ENCODE results near the gene C19orf33.
"Not testable (repeated sequence)": the region's sequence is repeated elsewhere in the genome, so short reads cannot be mapped to it uniquely, and the experiment has no call there.

The C19orf33 gene
- total RNA-seq = 0 reads per million in 4 experiments

- no peak for DNase-seq
These were observed at the start of gene C19orf33 for GRCh38 chr19:38303517-38304351. Gene C19orf33 (plus strand): TSS chr19:38304251. CDS start chr19:38304262, 11 bp downstream.

GRCh38 chr19:38255383-38256014 lies 48.6 kb upstream of the C19orf33 start:
- no peak for DNase-seq

GRCh38 chr19:38261942-38262341 lies 42.1 kb upstream of the C19orf33 start:
- not testable (repeated sequence) for DNase-seq

GRCh38 chr19:38262585-38263268 lies 41.3 kb upstream of the C19orf33 start:
- no peak for DNase-seq

- peak; percentile 78 for DNase-seq
These were observed 40.2 kb upstream of the C19orf33 start for GRCh38 chr19:38263689-38264485.

GRCh38 chr19:38264486-38265212 lies 39.4 kb upstream of the C19orf33 start, which contains the start of gene SPINT2:
Gene SPINT2 (plus strand): TSS chr19:38264573. CDS start chr19:38264893, 320 bp downstream.
- peak; percentile 71 for DNase-seq

GRCh38 chr19:38265213-38265861 lies 38.7 kb upstream of the C19orf33 start:
- no peak for DNase-seq

- no peak for DNase-seq
These were observed 38.1 kb upstream of the C19orf33 start for GRCh38 chr19:38265921-38266429.

- no peak for DNase-seq
These were observed 37.0 kb upstream of the C19orf33 start for GRCh38 chr19:38266981-38267597.

- no peak for DNase-seq
These were observed 36.1 kb upstream of the C19orf33 start for GRCh38 chr19:38267761-38268483.

- DNase-seq = no peak
These were observed 35.5 kb upstream of the C19orf33 start for GRCh38 chr19:38268539-38268938.

- DNase-seq = no peak
These were observed 33.4 kb upstream of the C19orf33 start for GRCh38 chr19:38270587-38271167.

GRCh38 chr19:38273499-38273898 lies 30.6 kb upstream of the C19orf33 start:
- DNase-seq = no peak

- no peak for DNase-seq
These were observed 29.3 kb upstream of the C19orf33 start for GRCh38 chr19:38274739-38275138.

GRCh38 chr19:38276942-38277517 lies 27.0 kb upstream of the C19orf33 start:
- no peak for DNase-seq

- no peak for DNase-seq
These were observed 26.5 kb upstream of the C19orf33 start for GRCh38 chr19:38277549-38277948.

GRCh38 chr19:38277969-38278680 lies 25.9 kb upstream of the C19orf33 start:
- DNase-seq = no peak

- DNase-seq = no peak
These were observed 25.3 kb upstream of the C19orf33 start for GRCh38 chr19:38278751-38279150.

Measured in effector CD8-positive, alpha-beta T cell (primary cell).